WERI-Rb-1 (cell line): Measurements from ENCODE around the gene NPW.

ENCODE experiments used
- DNase-seq: peaks from one replicate; pipeline ENCODE4 v3.0.0-alpha.2; 2020
- H3K27ac ChIP-seq: fragments of 250-450 bp; sonication (Bioruptor Pico); 2 replicates; pipeline ENCODE4 v1.5.1; 2020; ENCODE audit warnings: mild to moderate bottlenecking, moderate library complexity
- H3K27me3 ChIP-seq: fragments of 250-450 bp; sonication (Bioruptor Pico); 2 replicates; pipeline ENCODE4 v1.5.1; 2021; ENCODE audit warnings: mild to moderate bottlenecking, low read depth, moderate library complexity; ENCODE audit not compliant: insufficient read depth, severe bottlenecking
- H3K36me3 ChIP-seq: fragments of 250-450 bp; sonication (Bioruptor Pico); 2 replicates; pipeline ENCODE4 v1.5.1; 2020; ENCODE audit warnings: mild to moderate bottlenecking, moderate library complexity
- H3K4me3 ChIP-seq: 2 replicates; pipeline ENCODE4 v1.5.1; 2011; ENCODE audit warnings: low read depth, mild to moderate bottlenecking, control low read depth, low read length
- H3K9me3 ChIP-seq: fragments of 250-450 bp; sonication (Bioruptor Pico); 2 replicates; pipeline ENCODE4 v1.5.1; 2021; ENCODE audit warnings: mild to moderate bottlenecking, moderate library complexity; ENCODE audit not compliant: severe bottlenecking
- CTCF ChIP-seq: IDR thresholded peaks from 2 replicates; pipeline ENCODE4 v1.5.1; 2011; ENCODE audit warnings: low read depth, mild to moderate bottlenecking, control low read depth, inconsistent platforms, low read length

The NPW gene

GRCh38 chr16:2003231-2003826, 16.3 kb upstream of the NPW start:
- H3K36me3 ChIP-seq: peaks cover 82% of the 10 kb centered on the region

GRCh38 chr16:2003827-2004641, 15.6 kb upstream of the NPW start:
- Histone ChIP-seq H3K4me3 (0 out of 2 replicates have a peak overlapping the region, but pooled peaks have one; percentile 6), H3K27me3 (no peaks in the 10 kb centered on the region), H3K36me3 (peaks cover 83% of the 10 kb centered on the region), H3K9me3 (no peaks in the 10 kb centered on the region), H3K27ac (peak overlapping the region; percentile 80)
- peak; percentile 97 for TF ChIP-seq CTCF
- peak; percentile 98 for DNase-seq

More at GRCh38 chr16:2003231-2003826, 16.3 kb upstream of the NPW start:
- Histone ChIP-seq H3K27me3 (no peaks in the 10 kb centered on the region), H3K27ac (peak overlapping the region; percentile 60), H3K9me3 (no peaks in the 10 kb centered on the region), H3K4me3 (no peak overlapping the region)
- no peak for DNase-seq
- TF ChIP-seq CTCF: no peak

- H3K27ac ChIP-seq: peak overlapping the region; percentile 80
- DNase-seq: no peak
- H3K4me3 ChIP-seq: no peak overlapping the region
- no peaks in the 10 kb centered on the region for H3K9me3 ChIP-seq
- H3K36me3 ChIP-seq: peaks cover 74% of the 10 kb centered on the region
- H3K27me3 ChIP-seq: no peaks in the 10 kb centered on the region
- no peak for TF ChIP-seq CTCF
These were observed 14.6 kb upstream of the NPW start for GRCh38 chr16:2004795-2005517.

GRCh38 chr16:2005646-2006045, 13.9 kb upstream of the NPW start:
- no peak overlapping the region for H3K4me3 ChIP-seq
- no peaks in the 10 kb centered on the region for H3K9me3 ChIP-seq
- no peak overlapping the region for H3K27ac ChIP-seq
- peaks cover 67% of the 10 kb centered on the region for H3K36me3 ChIP-seq
- DNase-seq: no peak
- no peak for TF ChIP-seq CTCF
- no peaks in the 10 kb centered on the region for H3K27me3 ChIP-seq

GRCh38 chr16:2006317-2006716, 13.3 kb upstream of the NPW start:
- Histone ChIP-seq H3K4me3 (no peak overlapping the region), H3K36me3 (peaks cover 60% of the 10 kb centered on the region), H3K9me3 (no peaks in the 10 kb centered on the region), H3K27me3 (no peaks in the 10 kb centered on the region), H3K27ac (no peak overlapping the region)
- no peak for DNase-seq
- TF ChIP-seq CTCF: no peak
